Endodermal cell (in vitro differentiated cells): ENCODE measurements around the gene EPN3. TPM values are rescaled to one million over a fixed set of nuclear protein-coding genes. Genes with fewer than 3 reads are reported as not detected.

ENCODE experiments used
- DNase-seq: peaks from one replicate; pipeline ENCODE4 v3.0.0-alpha.2; 2017
- H3K27ac ChIP-seq: 2 replicates; pipeline ENCODE4 v1.5.1; 2013; ENCODE audit warnings: mild to moderate bottlenecking, low read depth, low read length, moderate library complexity
- H3K27me3 ChIP-seq: 2 replicates; pipeline ENCODE4 v1.6.1; 2013; ENCODE audit warnings: mild to moderate bottlenecking, low read length, moderate library complexity; ENCODE audit not compliant: insufficient read depth, control insufficient read depth, poor library complexity, severe bottlenecking
- H3K36me3 ChIP-seq: 2 replicates; pipeline ENCODE4 v1.7.0; 2013; ENCODE audit warnings: mild to moderate bottlenecking, low read length, moderate library complexity; ENCODE audit not compliant: control insufficient read depth, insufficient read depth
- H3K4me1 ChIP-seq: one replicate; pipeline ENCODE4 v1.7.0; 2013; ENCODE audit warnings: low read length; ENCODE audit not compliant: control insufficient read depth, insufficient read depth
- H3K4me3 ChIP-seq: 2 replicates; pipeline ENCODE4 v1.5.1; 2013; ENCODE audit warnings: mild to moderate bottlenecking, low read length, moderate library complexity
- H3K9ac ChIP-seq: 2 replicates; pipeline ENCODE4 v1.6.1; 2013; ENCODE audit warnings: mild to moderate bottlenecking, low read length, moderate library complexity; ENCODE audit not compliant: poor library complexity, severe bottlenecking; ENCODE audit errors: extremely low read depth
- H3K9me3 ChIP-seq: 2 replicates; pipeline ENCODE4 v1.6.1; 2013; ENCODE audit warnings: mild to moderate bottlenecking, low read length, moderate library complexity; ENCODE audit not compliant: control insufficient read depth
- H3K27ac Mint-ChIP-seq: 2 replicates; pipeline ENCODE4 v1.8.0; 2020; ENCODE audit warnings: mixed read lengths
- H3K27me3 Mint-ChIP-seq: 2 replicates; pipeline ENCODE4 v1.8.0; 2021; ENCODE audit warnings: mild to moderate bottlenecking, mixed read lengths; ENCODE audit not compliant: insufficient read depth
- H3K36me3 Mint-ChIP-seq: 2 replicates; pipeline ENCODE4 v1.8.0; 2020; ENCODE audit warnings: low read depth, mixed read lengths
- H3K4me1 Mint-ChIP-seq: 2 replicates; pipeline ENCODE4 v1.8.0; 2020; ENCODE audit warnings: mixed read lengths
- H3K4me3 Mint-ChIP-seq: 2 replicates; pipeline ENCODE4 v1.8.0; 2020; ENCODE audit warnings: mild to moderate bottlenecking, moderate library complexity, mixed read lengths
- H3K9me3 Mint-ChIP-seq: 2 replicates; pipeline ENCODE4 v1.8.0; 2020; ENCODE audit warnings: mild to moderate bottlenecking, mixed read lengths
- WGBS, 2 experiments: methylation state at CpG; one replicate each; pipeline versions ENCODE4 v1.1.5 to v1.1.7; 2013; ENCODE audit warnings: missing lambda C conversion rate in 2 of 2, mixed read lengths in 1 of 2; ENCODE audit not compliant: insufficient coverage in 1 of 2, insufficient read length in 1 of 2; 5-methylcytosine and 5-hydroxymethylcytosine counted together
- total RNA-seq, 2 donors: library from RNA; stranded (reverse); fragmentation: NEBNext Ultra II Directional in 1 of 2; extraction: Animal tissue kit (Norgen Biotek cat#: 25700) in 1 of 2; gene quantifications; 2 replicates in 1 of 2; 3 replicates in 1 of 2; pipeline ENCODE4 v1.2.1, GENCODE V29; 2021
- TF ChIP-seq, protein P1 (sequence below): fragments of 200-600 bp; sonication (generic); conservative IDR thresholded peaks from 2 replicates; pipeline ENCODE4 v1.5.0; 2021; ENCODE audit warnings: antibody characterized with exemption, mild to moderate bottlenecking

The EPN3 gene
- total RNA-seq, 2 donors from 2014 or later, result 0.66 TPM; not detected in 1

DNA sequence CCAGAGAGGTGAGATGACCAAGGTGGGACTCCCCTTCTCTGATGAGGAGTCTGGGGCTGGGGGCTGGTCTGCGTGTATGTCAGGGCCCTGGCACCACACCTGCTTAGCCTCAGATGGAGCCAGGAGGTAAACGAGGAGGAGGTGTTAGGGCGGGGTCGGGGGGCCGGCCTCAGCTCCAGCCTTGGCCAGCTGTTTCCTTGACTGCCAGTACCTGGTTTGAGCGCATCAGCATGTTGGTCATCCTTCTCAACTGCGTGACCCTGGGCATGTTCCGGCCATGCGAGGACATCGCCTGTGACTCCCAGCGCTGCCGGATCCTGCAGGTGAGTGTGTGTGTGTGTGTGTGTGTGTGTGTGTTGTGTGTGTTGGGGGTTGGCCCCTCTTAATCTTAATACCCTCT is 36.1 kb downstream of the EPN3 start:
- no peak for DNase-seq
- no peak overlapping the region for H3K9ac ChIP-seq
- Mint-ChIP-seq H3K4me3 (no peak overlapping the region), H3K36me3 (no peaks in the 10 kb centered on the region), H3K9me3 (no peaks in the 10 kb centered on the region), H3K27ac (no peak overlapping the region), H3K27me3 (peaks cover 52% of the 10 kb centered on the region), H3K4me1 (peaks cover 16% of the 10 kb centered on the region)
- TF ChIP-seq, protein P1, sequence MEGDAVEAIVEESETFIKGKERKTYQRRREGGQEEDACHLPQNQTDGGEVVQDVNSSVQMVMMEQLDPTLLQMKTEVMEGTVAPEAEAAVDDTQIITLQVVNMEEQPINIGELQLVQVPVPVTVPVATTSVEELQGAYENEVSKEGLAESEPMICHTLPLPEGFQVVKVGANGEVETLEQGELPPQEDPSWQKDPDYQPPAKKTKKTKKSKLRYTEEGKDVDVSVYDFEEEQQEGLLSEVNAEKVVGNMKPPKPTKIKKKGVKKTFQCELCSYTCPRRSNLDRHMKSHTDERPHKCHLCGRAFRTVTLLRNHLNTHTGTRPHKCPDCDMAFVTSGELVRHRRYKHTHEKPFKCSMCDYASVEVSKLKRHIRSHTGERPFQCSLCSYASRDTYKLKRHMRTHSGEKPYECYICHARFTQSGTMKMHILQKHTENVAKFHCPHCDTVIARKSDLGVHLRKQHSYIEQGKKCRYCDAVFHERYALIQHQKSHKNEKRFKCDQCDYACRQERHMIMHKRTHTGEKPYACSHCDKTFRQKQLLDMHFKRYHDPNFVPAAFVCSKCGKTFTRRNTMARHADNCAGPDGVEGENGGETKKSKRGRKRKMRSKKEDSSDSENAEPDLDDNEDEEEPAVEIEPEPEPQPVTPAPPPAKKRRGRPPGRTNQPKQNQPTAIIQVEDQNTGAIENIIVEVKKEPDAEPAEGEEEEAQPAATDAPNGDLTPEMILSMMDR, result no peak
- H3K4me1 ChIP-seq, result no peaks in the 10 kb centered on the region
- no peaks in the 10 kb centered on the region for H3K9me3 ChIP-seq
- WGBS, 2 experiments, result 93% methylated on average over 11 of the region's 12 CpGs; no CpG with 5 or more reads in 1 of the 2 experiments
- H3K36me3 ChIP-seq, result no peaks in the 10 kb centered on the region
- no peak overlapping the region for H3K4me3 ChIP-seq
- peaks cover 38% of the 10 kb centered on the region for H3K27me3 ChIP-seq
- no peak overlapping the region for H3K27ac ChIP-seq

DNA sequence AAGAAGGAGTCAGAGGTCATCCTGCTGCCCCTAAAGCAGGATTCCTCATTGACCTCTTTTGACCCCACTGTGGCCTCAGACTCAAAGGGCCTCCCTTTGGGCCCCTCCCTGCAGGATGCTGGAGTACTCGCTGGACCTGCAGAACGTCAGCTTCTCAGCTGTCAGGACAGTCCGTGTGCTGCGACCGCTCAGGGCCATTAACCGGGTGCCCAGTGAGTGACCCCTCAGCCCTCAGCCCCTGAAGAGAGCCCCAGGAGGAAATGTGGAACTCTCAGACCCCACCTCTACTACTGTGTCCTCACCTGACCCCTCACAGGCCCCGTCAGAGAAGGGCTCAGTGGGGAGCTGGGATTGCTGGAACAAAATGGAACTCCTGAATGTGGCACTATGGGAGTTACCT is 37.1 kb downstream of the EPN3 start:
- H3K27me3 ChIP-seq, result peaks cover 28% of the 10 kb centered on the region
- no peak overlapping the region for H3K4me3 Mint-ChIP-seq

DNA sequence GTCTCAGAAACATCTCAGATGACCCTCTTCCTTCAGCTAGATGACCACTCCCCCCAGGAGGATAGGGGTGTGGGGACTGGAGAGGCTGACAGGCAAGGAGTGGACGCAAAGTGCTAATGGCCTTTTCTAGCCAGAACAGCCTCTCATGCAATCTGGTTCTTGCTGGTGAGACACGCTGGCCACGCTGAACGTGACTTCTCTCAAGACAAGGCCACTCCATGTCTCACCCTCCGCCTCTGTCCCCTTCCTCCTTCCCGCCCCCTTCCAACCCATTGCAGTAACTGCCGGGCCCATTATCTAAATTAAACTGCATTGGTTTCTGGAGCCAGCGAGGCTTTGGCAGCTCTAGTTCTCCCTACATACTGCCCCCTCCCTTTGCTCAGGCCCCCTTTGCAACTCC is 37.5 kb downstream of the EPN3 start:
- no peaks in the 10 kb centered on the region for H3K36me3 ChIP-seq
- Mint-ChIP-seq H3K4me1 (peaks cover 17% of the 10 kb centered on the region), H3K4me3 (no peak overlapping the region), H3K36me3 (no peaks in the 10 kb centered on the region), H3K27me3 (peaks cover 38% of the 10 kb centered on the region), H3K27ac (no peak overlapping the region), H3K9me3 (no peaks in the 10 kb centered on the region)
- DNase-seq, result no peak
- H3K9me3 ChIP-seq, result no peaks in the 10 kb centered on the region
- no peak overlapping the region for H3K9ac ChIP-seq
- H3K27me3 ChIP-seq, result peaks cover 24% of the 10 kb centered on the region
- H3K4me3 ChIP-seq, result no peak overlapping the region
- no peaks in the 10 kb centered on the region for H3K4me1 ChIP-seq
- 76 to 91% methylated on average over 5 to 8 of the region's 8 CpGs for WGBS, 2 experiments
- no peak overlapping the region for H3K27ac ChIP-seq
- TF ChIP-seq, protein P1, result no peak

More for the DNA sequence above, 37.1 kb downstream of the EPN3 start:
- Mint-ChIP-seq H3K36me3 (no peaks in the 10 kb centered on the region), H3K4me1 (peaks cover 17% of the 10 kb centered on the region), H3K27me3 (peaks cover 42% of the 10 kb centered on the region), H3K9me3 (no peaks in the 10 kb centered on the region), H3K27ac (no peak overlapping the region)
- Histone ChIP-seq H3K9me3 (no peaks in the 10 kb centered on the region), H3K36me3 (no peaks in the 10 kb centered on the region), H3K27ac (no peak overlapping the region), H3K9ac (no peak overlapping the region), H3K4me3 (no peak overlapping the region), H3K4me1 (no peaks in the 10 kb centered on the region)
- TF ChIP-seq, protein P1, result no peak
- DNase-seq, result no peak
- WGBS, 2 experiments, result 83 to 89% methylated on average over 1 to 7 of the region's 7 CpGs
